GM23338 (cell line): ENCODE results near the gene DLX3. TPM values are rescaled to one million over a fixed set of nuclear protein-coding genes. Genes with fewer than 3 reads are reported as not detected.

Experiments
- ATAC-seq: fragments of 200-7000 bp; cut with Tn5 transposase; 3 replicates; pipeline ENCODE4 v1.9.1; 2020
- DNase-seq: peaks from one replicate; pipeline ENCODE4 v3.0.0-alpha.2; 2015; ENCODE audit warnings: low spot score
- H2AFZ ChIP-seq: fragments of 200-600 bp; sonication (generic); 2 replicates; pipeline ENCODE4 v1.8.0; 2016; ENCODE audit warnings: antibody characterized with exemption, mild to moderate bottlenecking, moderate library complexity
- H3F3A ChIP-seq: fragments of 200-600 bp; sonication (generic); replicated peaks from 2 replicates; pipeline ENCODE4 v1.8.0; 2017; ENCODE audit warnings: antibody characterized with exemption, mixed run types, low read depth
- H3K27ac ChIP-seq: fragments of 200-600 bp; sonication (generic); 2 replicates; pipeline ENCODE4 v1.6.1; 2016; ENCODE audit warnings: low read depth
- H3K27me3 ChIP-seq: fragments of 200-600 bp; sonication (generic); 2 replicates; pipeline ENCODE4 v1.8.0; 2016; ENCODE audit warnings: mild to moderate bottlenecking, mixed run types, moderate library complexity; ENCODE audit not compliant: insufficient read depth
- H3K36me3 ChIP-seq: fragments of 200-600 bp; sonication (generic); 2 replicates; pipeline ENCODE4 v1.8.0; 2016; ENCODE audit warnings: mild to moderate bottlenecking; ENCODE audit not compliant: insufficient read depth
- H3K4me1 ChIP-seq: fragments of 200-600 bp; sonication (generic); 2 replicates; pipeline ENCODE4 v1.8.0; 2016; ENCODE audit warnings: mild to moderate bottlenecking, moderate library complexity; ENCODE audit not compliant: insufficient read depth
- H3K4me2 ChIP-seq: fragments of 200-600 bp; sonication (generic); 2 replicates; pipeline ENCODE4 v1.7.1; 2017; ENCODE audit warnings: mixed run types
- H3K4me3 ChIP-seq: fragments of 200-600 bp; sonication (generic); 2 replicates; pipeline ENCODE4 v1.6.1; 2016; ENCODE audit warnings: mixed run types
- H3K79me2 ChIP-seq: fragments of 200-600 bp; sonication (generic); replicated peaks from 2 replicates; pipeline ENCODE4 v1.8.0; 2017; ENCODE audit warnings: mild to moderate bottlenecking; ENCODE audit not compliant: insufficient read depth
- H3K9me2 ChIP-seq: fragments of 200-600 bp; sonication (generic); 2 replicates; pipeline ENCODE4 v1.8.0; 2017; ENCODE audit not compliant: insufficient read depth
- H4K20me1 ChIP-seq: fragments of 200-600 bp; sonication (generic); replicated peaks from 2 replicates; pipeline ENCODE4 v1.8.0; 2017; ENCODE audit warnings: mild to moderate bottlenecking; ENCODE audit not compliant: insufficient read depth
- H3K27ac Mint-ChIP-seq: 2 replicates; pipeline ENCODE4 v1.8.0; 2020; ENCODE audit warnings: inconsistent platforms, mild to moderate bottlenecking, moderate library complexity, mixed read lengths
- H3K27me3 Mint-ChIP-seq: 3 replicates; pipeline ENCODE4 v1.8.0; 2022; ENCODE audit warnings: low read depth, mild to moderate bottlenecking, moderate library complexity, mixed read lengths, inconsistent platforms; ENCODE audit not compliant: insufficient read depth, poor library complexity
- H3K36me3 Mint-ChIP-seq: 3 replicates; pipeline ENCODE4 v1.8.0; 2021; ENCODE audit warnings: low read depth, mild to moderate bottlenecking, inconsistent platforms, moderate library complexity, mixed read lengths
- H3K4me1 Mint-ChIP-seq: 3 replicates; pipeline ENCODE4 v1.8.0; 2020; ENCODE audit warnings: mild to moderate bottlenecking, inconsistent platforms, mixed read lengths
- H3K4me3 Mint-ChIP-seq: 3 replicates; pipeline ENCODE4 v1.8.0; 2021; ENCODE audit warnings: moderate library complexity, mild to moderate bottlenecking, inconsistent platforms, mixed read lengths
- H3K9me3 Mint-ChIP-seq: 3 replicates; pipeline ENCODE4 v1.8.0; 2020; ENCODE audit warnings: moderate library complexity, mild to moderate bottlenecking, inconsistent platforms, mixed read lengths
- CREB1 ChIP-seq: fragments of 250-450 bp; sonication (Bioruptor Pico); IDR thresholded peaks from 2 replicates; pipeline ENCODE4 v1.5.0; 2020; ENCODE audit warnings: low read depth, mild to moderate bottlenecking, moderate library complexity
- CTCF ChIP-seq, 2 experiments: fragments of 200-600 bp in 1 of 2; sonication (generic) in 1 of 2; conservative IDR thresholded peaks; 2 replicates each; pipeline versions ENCODE4 v1.5.1 to v1.6.1; 2016 to 2017; ENCODE audit warnings: antibody characterized with exemption in 2 of 2, low read depth in 2 of 2, mild to moderate bottlenecking in 2 of 2, moderate library complexity in 1 of 2
- ETS1 ChIP-seq: IDR thresholded peaks from 2 replicates; pipeline ENCODE4 v1.6.1; 2016; ENCODE audit warnings: antibody characterized with exemption
- EZH2 ChIP-seq: fragments of 200-600 bp; sonication (generic); IDR thresholded peaks from one replicate; pipeline ENCODE4 v1.8.0; 2017; ENCODE audit warnings: antibody characterized with exemption, mild to moderate bottlenecking, low read depth; ENCODE audit not compliant: unreplicated experiment
- EZH2phosphoT487 ChIP-seq: fragments of 200-600 bp; sonication (generic); IDR thresholded peaks from one replicate; pipeline ENCODE4 v1.8.1; 2018; ENCODE audit warnings: antibody characterized with exemption; ENCODE audit not compliant: unreplicated experiment
- JUNB ChIP-seq: IDR thresholded peaks from one replicate; pipeline ENCODE4 v1.6.1; 2016; ENCODE audit warnings: antibody characterized with exemption; ENCODE audit not compliant: unreplicated experiment
- NANOG ChIP-seq: IDR thresholded peaks from 2 replicates; pipeline ENCODE4 v1.6.1; 2016; ENCODE audit warnings: antibody characterized with exemption, borderline replicate concordance
- POLR2AphosphoS5 ChIP-seq: IDR thresholded peaks from 2 replicates; pipeline ENCODE4 v1.6.1; 2016; ENCODE audit warnings: antibody characterized with exemption, low read depth
- REST ChIP-seq: IDR thresholded peaks from one replicate; pipeline ENCODE4 v1.6.1; 2018; ENCODE audit warnings: antibody characterized with exemption; ENCODE audit not compliant: unreplicated experiment
- STAT1 ChIP-seq: IDR thresholded peaks from one replicate; pipeline ENCODE4 v1.6.1; 2016; ENCODE audit warnings: antibody characterized with exemption; ENCODE audit not compliant: unreplicated experiment
- ZNF114 ChIP-seq: fragments of 250-450 bp; sonication (Bioruptor Pico); IDR thresholded peaks from 2 replicates; pipeline ENCODE4 v1.5.0; 2020; ENCODE audit warnings: mild to moderate bottlenecking, moderate library complexity
- ZNF331 ChIP-seq: fragments of 250-450 bp; sonication (Bioruptor Pico); IDR thresholded peaks from 2 replicates; pipeline ENCODE4 v1.5.0; 2020; ENCODE audit warnings: low read depth, mild to moderate bottlenecking, moderate library complexity
- ZNF462 ChIP-seq: fragments of 250-450 bp; sonication (Bioruptor Pico); IDR thresholded peaks from 2 replicates; pipeline ENCODE4 v1.5.0; 2020; ENCODE audit warnings: mild to moderate bottlenecking, moderate library complexity
- long read RNA-seq: library from polyadenylated mRNA; unstranded; transcript quantifications from one replicate; pipeline ENCODE4 v2.0.0, GENCODE V29; 2020; ENCODE audit not compliant: unreplicated experiment
- polyA plus RNA-seq: library from polyadenylated mRNA; unstranded; fragments of >200 nt; fragmentation: Nextera tagmentation; extraction: Ambion mirVana; gene quantifications from 2 replicates; pipeline ENCODE4 v1.2.1, GENCODE V29; 2016
- total RNA-seq: library from RNA; depleted of rRNA; stranded (reverse); fragments of >200 nt; shearing (Covaris generic); gene quantifications from 2 replicates; pipeline ENCODE4 v1.2.3, GENCODE V29; 2014; rRNA removed

DLX3 gene
- total RNA-seq: 0.14 TPM in 1 of 2 replicates, not detected in the other
- polyA plus RNA-seq: 0.19 and 0.27 TPM in 2 replicates
- long read RNA-seq, partial matches to known transcripts: 0 of 1 reads
- long read RNA-seq, other reads (novel, unspliced or antisense): 1 of 1 reads

- H3K27ac ChIP-seq: no peak within 1 kb of the TSS
- peak within 1 kb of the TSS; percentile 95 for H3K4me2 ChIP-seq
- peaks cover 95% of the 10 kb centered on the region for H3K27me3 ChIP-seq
- no peaks in the 10 kb centered on the region; the same call in 2 of the 3 replicates for H3K36me3 Mint-ChIP-seq
- peaks cover 32% of the 10 kb centered on the region for H3K4me1 Mint-ChIP-seq
- H3K4me3 ChIP-seq: peak within 1 kb of the TSS; percentile 66
- peaks cover 14% of the 10 kb centered on the region for H3K4me1 ChIP-seq
- no peaks in the 10 kb centered on the region; the same call in 2 of the 3 replicates for H3K9me3 Mint-ChIP-seq
- H3F3A ChIP-seq: peaks cover 3% of the 10 kb centered on the region; the same call in 1 of the 2 replicates
- no peaks in the 10 kb centered on the region for H3K79me2 ChIP-seq
- peak; percentile 55 for ATAC-seq
- H3K9me2 ChIP-seq: no peaks in the 10 kb centered on the region
- peaks cover 75% of the 10 kb centered on the region for H3K27me3 Mint-ChIP-seq
- peaks cover 8% of the 10 kb centered on the region; the same call in 1 of the 2 replicates for H4K20me1 ChIP-seq
- TF ChIP-seq EZH2: no peak
- no peak for TF ChIP-seq STAT1
- TF ChIP-seq JUNB: no peak
- TF ChIP-seq REST: no peak
- peak; percentile 31; the same call in 1 of the 2 replicates for TF ChIP-seq CREB1
- TF ChIP-seq ZNF331 (CRISPR knock-in tag): no peak
- no peak for TF ChIP-seq ZNF114 (CRISPR knock-in tag)
- TF ChIP-seq ZNF462 (CRISPR knock-in tag): no peak
- TF ChIP-seq EZH2phosphoT487: no peak
- TF ChIP-seq ETS1: no peak
- TF ChIP-seq CTCF (conservative IDR thresholded peaks at IDR 0.05; ENCODE audit: low read depth in 2 of 2): no peak
- TF ChIP-seq POLR2AphosphoS5: peak; percentile 34; the same call in 1 of the 2 replicates
- TF ChIP-seq NANOG: no peak
- DNase-seq: peak; percentile 93
- H3K4me3 Mint-ChIP-seq: peak within 1 kb of the TSS; percentile 73
- H3K27ac Mint-ChIP-seq: no peak within 1 kb of the TSS
- H2AFZ ChIP-seq: peak within 1 kb of the TSS; percentile 94
- no peaks in the 10 kb centered on the region for H3K36me3 ChIP-seq
These were observed at the start of gene DLX3 for GRCh38 chr17:49995055-49995738. Gene DLX3, minus strand, starts transcription at chr17:49995224. Its CDS starts 226 bp downstream, at chr17:49994998.
